ENCODE measurements around the gene MMP14. TPM values are rescaled to one million over a fixed set of nuclear protein-coding genes. Genes with fewer than 3 reads are reported as not detected.

MMP14 gene
- total RNA-seq, 1 donor from 2014 or later: 149 TPM

DNA sequence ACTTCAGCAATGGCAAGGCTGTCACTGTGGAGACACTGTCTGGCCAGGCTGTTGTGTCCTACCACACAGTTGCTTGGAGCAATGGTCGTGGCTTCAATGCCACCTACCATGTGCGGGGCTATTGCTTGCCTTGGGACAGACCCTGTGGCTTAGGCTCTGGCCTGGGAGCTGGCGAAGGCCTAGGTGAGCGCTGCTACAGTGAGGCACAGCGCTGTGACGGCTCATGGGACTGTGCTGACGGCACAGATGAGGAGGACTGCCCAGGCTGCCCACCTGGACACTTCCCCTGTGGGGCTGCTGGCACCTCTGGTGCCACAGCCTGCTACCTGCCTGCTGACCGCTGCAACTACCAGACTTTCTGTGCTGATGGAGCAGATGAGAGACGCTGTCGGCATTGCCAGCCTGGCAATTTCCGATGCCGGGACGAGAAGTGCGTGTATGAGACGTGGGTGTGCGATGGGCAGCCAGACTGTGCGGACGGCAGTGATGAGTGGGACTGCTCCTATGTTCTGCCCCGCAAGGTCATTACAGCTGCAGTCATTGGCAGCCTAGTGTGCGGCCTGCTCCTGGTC lies 39.4 kb downstream of the MMP14 start:
- TF ChIP-seq, protein P1, sequence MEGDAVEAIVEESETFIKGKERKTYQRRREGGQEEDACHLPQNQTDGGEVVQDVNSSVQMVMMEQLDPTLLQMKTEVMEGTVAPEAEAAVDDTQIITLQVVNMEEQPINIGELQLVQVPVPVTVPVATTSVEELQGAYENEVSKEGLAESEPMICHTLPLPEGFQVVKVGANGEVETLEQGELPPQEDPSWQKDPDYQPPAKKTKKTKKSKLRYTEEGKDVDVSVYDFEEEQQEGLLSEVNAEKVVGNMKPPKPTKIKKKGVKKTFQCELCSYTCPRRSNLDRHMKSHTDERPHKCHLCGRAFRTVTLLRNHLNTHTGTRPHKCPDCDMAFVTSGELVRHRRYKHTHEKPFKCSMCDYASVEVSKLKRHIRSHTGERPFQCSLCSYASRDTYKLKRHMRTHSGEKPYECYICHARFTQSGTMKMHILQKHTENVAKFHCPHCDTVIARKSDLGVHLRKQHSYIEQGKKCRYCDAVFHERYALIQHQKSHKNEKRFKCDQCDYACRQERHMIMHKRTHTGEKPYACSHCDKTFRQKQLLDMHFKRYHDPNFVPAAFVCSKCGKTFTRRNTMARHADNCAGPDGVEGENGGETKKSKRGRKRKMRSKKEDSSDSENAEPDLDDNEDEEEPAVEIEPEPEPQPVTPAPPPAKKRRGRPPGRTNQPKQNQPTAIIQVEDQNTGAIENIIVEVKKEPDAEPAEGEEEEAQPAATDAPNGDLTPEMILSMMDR (IDR thresholded peaks at IDR 0.05): no peak
- DNase-seq (no peak), ATAC-seq (no peak)
- intact Hi-C loops (cut with DNase I): no loop called here
- no peaks in the 10 kb centered on the region for H3K27me3 ChIP-seq
- H3K9me3 ChIP-seq: no peaks in the 10 kb centered on the region
- H3K36me3 ChIP-seq: peaks cover 68% of the 10 kb centered on the region
- no peak overlapping the region for H3K4me3 ChIP-seq
- no peak overlapping the region for H3K27ac ChIP-seq
- H3K4me1 ChIP-seq: peaks cover 16% of the 10 kb centered on the region

DNA sequence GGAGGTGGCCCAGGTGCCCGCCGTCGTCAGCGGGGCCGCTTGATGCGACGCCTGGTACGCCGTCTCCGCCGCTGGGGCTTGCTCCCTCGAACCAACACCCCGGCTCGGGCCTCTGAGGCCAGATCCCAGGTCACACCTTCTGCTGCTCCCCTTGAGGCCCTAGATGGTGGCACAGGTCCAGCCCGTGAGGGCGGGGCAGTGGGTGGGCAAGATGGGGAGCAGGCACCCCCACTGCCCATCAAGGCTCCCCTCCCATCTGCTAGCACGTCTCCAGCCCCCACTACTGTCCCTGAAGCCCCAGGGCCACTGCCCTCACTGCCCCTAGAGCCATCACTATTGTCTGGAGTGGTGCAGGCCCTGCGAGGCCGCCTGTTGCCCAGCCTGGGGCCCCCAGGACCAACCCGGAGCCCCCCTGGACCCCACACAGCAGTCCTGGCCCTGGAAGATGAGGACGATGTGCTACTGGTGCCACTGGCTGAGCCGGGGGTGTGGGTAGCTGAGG lies 40.7 kb downstream of the MMP14 start:
- DNase-seq: no peak
- intact Hi-C loops (cut with DNase I): no loop called here

DNA sequence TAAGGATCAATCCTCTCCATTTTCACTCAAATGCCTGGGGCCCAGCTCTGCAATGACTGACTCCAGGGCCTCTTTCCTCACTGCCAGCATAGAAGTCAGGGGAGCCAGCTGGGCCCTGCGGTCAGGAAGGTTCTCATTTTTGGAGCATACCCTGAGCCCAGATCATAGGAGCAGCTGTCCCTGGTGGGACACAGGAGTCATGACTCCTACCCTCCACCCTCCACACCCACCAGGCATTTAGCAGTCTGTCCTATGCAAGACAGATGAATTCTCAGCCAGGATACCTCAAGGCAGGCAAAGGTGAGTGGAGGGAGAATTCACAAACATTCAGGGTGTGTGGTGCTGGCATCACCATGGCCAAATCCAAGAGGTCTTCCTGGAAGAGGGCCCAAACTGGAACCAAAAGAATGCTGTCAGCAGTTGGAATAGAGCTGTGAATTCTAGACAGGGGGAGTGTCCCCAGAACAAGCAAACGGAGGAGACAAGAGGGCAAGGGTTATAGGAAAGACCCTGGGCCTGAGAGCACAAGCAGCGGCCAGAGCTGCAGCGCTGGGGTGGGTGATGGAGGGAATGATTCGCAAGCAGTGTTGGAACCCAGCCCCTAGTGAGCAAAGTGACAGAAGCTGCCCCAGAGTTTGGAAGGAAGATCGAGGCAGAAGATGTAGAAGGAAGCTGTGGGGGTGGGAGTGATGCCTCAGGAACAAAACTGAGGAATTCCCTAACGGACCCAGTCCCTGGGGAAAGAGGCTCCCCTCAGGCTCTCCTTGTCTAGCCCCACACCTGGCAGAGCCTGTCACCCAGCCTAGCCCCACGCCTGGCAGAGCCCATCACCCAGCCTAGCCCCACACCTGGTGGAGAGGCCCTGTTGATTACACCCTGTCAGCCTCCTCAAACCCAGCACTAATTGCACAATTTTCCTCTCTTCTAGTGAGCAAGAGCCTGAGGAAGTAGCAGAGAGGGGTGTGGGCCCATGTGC lies 42.2 kb downstream of the MMP14 start:
- intact Hi-C loops (cut with DNase I): no loop called here
- ATAC-seq: no peak
- TF ChIP-seq, protein P1 (IDR thresholded peaks at IDR 0.05): no peak
- Histone ChIP-seq H3K27me3 (no peaks in the 10 kb centered on the region), H3K4me3 (no peak overlapping the region), H3K4me1 (peaks cover 5% of the 10 kb centered on the region), H3K9me3 (no peaks in the 10 kb centered on the region), H3K27ac (no peak overlapping the region), H3K36me3 (peaks cover 62% of the 10 kb centered on the region)
- DNase-seq: no peak

More for the DNA sequence above, 40.7 kb downstream of the MMP14 start:
- Histone ChIP-seq H3K27me3 (no peaks in the 10 kb centered on the region), H3K4me3 (no peak overlapping the region), H3K4me1 (peaks cover 14% of the 10 kb centered on the region), H3K27ac (no peak overlapping the region), H3K36me3 (peaks cover 68% of the 10 kb centered on the region), H3K9me3 (no peaks in the 10 kb centered on the region)
- TF ChIP-seq, protein P1 (IDR thresholded peaks at IDR 0.05): no peak
- ATAC-seq: no peak

DNA sequence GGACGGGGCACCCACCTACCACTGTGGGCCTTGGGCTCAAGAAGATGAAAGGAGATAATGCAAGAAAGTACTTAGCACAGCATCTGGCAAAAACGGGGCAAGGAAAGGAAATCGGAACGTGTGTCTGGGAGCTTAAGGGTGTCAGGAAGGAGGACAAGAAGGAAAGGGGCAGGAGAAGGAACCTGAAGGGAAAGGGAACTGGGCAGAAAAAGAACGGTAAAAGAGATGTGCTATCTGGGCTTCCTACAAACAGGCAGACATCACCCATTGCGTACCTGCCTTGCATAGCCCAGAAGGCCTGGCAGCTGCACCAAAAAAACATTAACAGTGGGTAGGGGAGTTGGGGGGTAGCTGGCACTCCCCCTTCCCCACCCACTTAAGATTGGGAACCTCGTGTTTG lies 45.7 kb downstream of the MMP14 start:
- TF ChIP-seq, protein P1 (IDR thresholded peaks at IDR 0.05): no peak
- H3K36me3 ChIP-seq: peaks cover 27% of the 10 kb centered on the region
- H3K4me1 ChIP-seq: no peaks in the 10 kb centered on the region
- no peak overlapping the region for H3K4me3 ChIP-seq
- no peaks in the 10 kb centered on the region for H3K9me3 ChIP-seq
- H3K27me3 ChIP-seq: no peaks in the 10 kb centered on the region
- intact Hi-C loops (cut with DNase I): no loop called here
- ATAC-seq (no peak), DNase-seq (no peak)
- no peak overlapping the region for H3K27ac ChIP-seq

DNA sequence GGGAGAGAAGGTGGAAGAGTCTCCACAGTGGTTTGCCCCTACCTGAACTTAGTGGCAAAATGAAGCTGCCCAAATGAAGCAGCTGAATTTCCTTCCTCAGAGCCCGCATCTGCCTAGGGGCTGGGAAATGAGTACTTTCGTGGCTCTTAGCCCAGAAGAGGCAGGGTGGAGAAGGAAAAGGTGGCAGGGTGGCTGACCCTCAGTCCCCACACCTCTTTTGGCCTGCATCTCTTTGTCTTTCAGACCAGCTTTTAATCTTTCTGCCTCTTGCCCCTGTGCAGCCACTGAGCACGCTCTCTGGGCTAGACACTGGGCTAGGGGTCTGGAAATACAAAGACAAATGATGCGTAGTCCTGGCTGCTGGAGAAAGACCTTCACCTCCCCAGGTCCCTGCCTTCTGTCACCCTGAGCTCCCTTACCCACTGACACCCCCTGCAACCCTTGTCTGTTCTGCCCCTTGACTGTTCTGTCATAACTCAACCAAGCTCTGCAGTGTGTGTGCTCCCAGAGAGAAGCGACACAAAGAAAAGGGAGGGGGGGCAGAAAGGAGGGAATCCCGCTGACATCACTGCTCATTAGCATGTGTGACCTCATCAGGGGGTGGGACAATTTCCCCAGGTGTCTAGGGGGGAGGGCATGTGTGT lies 46.3 kb downstream of the MMP14 start:
- no peak for DNase-seq
- no peak overlapping the region for H3K27ac ChIP-seq

More for the DNA sequence above, 46.3 kb downstream of the MMP14 start:
- peaks cover 3% of the 10 kb centered on the region for H3K4me1 ChIP-seq
- H3K4me3 ChIP-seq: no peak overlapping the region
- intact Hi-C loops (cut with DNase I): no loop called here
- H3K27me3 ChIP-seq: no peaks in the 10 kb centered on the region
- TF ChIP-seq, protein P1 (IDR thresholded peaks at IDR 0.05): no peak
- peak; percentile 27 for ATAC-seq
- no peaks in the 10 kb centered on the region for H3K9me3 ChIP-seq
- H3K36me3 ChIP-seq: peaks cover 21% of the 10 kb centered on the region
